NCI-H187 (cell line): ENCODE results near the gene OVCH2.
"Not testable (repeated sequence)": the region's sequence is repeated elsewhere in the genome, so short reads cannot be mapped to it uniquely, and the experiment has no call there.

Source experiments
- DNase-seq, 2 experiments: peaks; one replicate each; lab custom pipeline; 2025; lab: John Stamatoyannopoulos, UW

The OVCH2 gene

DNA sequence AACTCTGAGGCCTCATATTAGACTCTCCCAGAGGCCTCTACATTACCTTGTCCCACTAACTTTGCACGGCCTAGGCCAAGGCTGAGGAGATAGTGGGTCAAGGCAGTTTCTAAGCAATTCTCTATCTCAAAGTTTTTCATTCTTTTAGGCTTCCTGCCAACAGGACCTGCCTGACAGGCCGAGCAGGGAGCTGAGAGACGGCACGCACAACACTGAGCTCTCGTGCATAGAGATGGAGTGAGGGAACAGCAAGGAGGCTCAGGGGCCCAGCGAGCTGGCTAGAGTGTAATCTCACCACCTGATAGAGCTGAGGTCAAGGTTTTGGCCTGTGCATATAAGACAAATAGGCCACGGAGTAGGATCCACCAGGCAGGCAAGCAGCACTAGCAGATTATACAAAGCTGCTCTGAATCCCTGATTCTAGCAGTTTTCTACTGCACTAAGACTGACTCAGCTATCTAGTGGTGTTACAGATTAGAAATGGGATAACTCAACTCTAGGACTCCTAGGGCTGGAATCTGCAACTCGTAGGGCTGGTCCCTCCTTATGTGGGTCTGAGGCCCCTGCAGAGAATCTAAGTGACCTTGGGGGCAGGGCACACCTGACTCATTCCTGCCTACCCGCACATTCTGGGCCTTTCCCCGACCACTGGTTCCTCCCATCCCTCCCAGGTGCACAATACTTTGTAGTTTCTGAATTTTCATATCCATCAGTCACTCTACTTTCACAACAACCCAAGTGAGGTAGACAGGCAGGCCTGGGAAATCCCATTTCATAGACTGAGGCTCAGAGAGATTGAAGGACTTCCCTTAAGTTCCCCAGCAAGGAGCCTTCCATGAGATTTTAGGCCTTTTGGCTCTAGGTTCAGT, 34.7 kb downstream of the OVCH2 start:
- DNase-seq = no peak

DNA sequence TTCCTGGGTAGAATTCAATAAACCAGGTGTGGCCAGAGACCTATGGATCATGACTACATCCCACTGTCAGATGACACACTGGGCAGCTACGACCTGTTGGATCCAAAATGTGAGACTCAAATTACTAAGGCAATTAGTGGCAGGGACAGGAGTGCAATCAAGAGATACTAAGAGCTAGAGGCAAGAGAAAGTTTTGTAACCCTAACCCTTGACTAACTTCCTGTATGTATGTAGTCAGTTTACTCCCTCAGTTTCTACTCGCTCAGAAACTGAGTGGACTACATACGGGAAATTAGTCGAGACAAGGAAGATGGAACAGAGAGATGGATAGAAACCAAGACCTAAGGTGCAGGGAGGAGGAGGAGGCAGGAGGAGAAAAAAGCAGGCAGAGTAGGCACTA, 35.6 kb downstream of the OVCH2 start:
- DNase-seq = no peak

DNA sequence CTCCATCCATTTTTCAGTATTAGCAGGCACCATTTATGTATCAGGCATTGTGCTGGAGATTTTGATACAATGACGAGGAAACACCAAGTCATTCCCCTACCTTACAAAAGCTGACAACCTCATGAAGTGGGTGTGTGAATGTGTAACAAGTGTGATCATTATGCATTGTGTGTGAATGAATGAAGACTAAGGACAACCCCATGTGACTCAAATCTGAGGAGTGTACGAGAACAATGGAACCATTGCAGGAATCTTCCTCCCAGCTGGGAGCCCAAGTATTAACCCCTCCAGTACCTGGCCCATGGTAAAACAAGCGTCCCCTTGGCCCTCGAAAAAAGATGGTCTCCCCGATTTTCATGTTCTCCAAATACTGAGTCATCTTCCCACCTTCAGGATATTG, 37.4 kb downstream of the OVCH2 start:
- no peak for DNase-seq

DNA sequence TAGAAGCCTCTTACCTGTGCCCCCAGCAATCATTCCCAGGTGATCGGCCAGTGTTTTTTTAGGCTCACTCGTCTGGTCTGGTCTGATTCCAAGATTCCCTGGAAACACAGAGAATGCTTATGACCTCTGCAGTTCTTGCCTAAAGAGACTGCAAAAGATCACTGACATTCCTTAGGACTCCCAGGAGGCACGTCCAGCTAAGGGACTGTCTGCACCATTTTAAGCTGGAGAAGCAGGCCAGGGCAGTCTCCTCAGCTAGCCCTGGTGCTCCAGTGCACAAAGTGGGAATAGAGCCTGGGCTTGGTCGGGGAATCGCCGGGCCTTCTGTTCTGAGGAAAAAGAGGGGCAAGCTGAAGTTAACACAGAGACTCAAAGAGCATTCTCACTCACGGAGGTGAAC, 37.8 kb downstream of the OVCH2 start:
- DNase-seq = no peak

DNA sequence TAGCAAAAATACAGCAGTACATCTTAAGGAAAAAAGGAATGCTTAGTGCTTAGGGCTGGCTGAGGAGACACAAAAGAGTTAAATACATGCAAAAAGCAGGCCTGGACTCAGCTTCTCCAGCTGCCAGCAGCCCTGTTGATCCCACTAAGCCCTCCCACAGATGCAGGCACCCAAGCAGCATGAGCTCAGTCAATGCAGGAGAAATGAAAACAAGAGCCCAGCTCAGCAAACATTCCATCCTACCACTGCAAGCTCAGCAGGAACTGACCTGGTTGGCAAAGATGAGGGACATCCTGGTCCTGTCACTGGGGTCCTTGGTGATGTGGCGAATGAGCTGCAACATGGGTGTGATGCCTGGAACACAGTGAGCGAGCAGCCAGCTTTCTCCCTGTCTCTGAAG, 38.8 kb downstream of the OVCH2 start:
- no peak for DNase-seq

DNA sequence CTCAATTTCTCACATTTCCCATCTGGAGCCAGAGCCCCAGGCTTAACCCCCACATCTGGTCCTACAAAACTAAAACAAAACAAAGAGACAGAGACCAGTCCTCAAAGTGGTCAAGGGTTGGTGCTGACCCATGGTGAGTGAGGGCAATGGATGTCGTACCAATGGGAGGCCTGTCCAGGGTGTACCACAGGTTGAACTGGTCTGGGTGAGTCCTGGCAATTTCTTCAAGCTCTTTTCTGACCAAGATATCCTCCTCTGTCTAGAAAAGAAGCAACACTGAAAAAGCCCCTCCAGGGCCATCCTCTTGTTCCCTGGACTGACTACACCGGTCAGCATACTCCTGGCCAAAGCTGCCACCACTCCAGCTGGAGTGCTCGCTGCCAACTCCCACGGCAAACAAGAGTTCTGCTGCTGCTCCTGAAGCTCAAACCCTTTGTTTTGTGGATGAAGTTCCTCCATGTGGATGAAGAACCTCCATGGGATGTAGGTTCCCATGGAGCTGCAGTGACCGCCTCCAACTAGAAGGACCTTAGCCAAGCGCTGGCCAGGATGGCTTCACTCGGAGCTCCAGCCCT, 39.9 kb downstream of the OVCH2 start:
- no peak for DNase-seq

DNA sequence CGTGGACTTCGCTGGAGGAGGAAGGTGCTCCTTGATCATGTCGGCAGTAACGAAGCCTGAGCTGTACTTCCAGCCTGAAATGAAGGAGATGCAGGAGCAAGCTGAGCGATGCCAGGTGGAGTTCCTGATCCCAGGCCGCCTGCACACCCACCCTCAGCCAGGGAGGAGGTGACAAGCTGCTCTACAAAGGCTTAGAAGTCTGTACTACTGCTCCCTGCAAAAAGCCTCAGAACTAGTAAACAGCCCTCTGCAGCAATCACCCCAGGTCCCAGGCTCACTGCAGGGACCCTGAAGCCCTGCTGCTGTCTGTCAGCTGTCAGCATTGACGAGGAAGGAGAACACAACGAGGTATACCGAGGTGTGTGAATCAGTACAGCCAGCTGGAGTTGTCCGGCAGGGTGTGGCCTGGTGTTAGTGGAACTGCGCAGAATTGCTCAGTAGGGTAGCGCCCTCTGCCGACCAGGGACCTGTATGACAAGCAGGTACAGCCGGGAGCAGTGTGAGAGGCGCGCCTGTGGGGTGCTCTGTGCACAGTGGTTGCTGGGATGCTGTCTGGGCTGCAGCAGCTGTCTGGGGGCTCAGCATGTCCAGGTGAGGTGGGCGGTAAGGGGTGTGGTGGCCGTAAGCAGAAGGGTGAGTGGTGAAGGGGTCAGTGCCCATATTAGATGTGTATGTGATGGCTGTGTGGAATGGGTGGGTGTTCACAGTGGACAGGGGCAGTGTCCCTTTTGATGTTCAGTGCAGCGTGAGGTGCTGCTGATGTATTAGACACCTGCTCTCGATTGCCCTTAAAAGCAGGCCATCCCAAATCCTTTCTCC, 40.6 kb downstream of the OVCH2 start:
- DNase-seq = peak; percentile 29 to 75

DNA sequence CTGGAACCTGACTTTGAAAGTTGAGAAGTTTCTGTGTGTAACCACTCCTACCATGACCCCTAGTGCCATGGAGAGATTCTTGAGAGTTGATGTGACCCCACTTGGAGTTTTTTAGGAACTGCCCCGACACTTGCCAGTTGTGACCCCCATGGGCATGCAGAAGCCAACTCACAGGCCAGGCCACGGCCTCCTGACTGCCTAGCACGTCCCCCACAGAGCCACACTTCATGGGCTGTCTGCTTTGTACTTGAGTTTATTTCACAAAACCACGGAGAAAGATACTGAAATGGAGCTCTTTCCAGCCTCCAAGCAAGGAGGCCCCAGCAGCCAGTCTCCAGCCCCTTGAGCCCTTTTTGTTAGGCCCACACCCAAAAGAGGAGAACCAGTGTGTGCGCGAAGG, 41.4 kb downstream of the OVCH2 start:
- no peak for DNase-seq

DNA sequence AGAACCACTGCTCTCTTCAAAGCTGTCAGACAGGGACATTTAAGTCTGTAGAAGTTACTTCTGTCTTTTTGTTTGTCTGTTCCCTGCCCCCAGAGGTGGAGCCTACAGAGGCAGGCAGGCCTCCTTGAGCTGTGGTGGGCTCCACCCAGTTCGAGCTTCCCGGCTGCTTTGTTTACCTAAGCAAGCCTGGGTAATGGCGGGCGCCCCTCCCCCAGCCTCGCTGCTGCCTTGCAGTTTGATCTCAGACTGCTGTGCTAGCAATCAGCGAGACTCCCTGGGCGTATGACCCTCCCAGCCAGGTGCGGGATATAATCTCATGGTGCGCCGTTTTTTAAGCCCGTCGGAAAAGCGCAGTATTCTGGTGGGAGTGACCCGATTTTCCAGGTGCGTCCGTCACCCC, 42.7 kb downstream of the OVCH2 start:
- DNase-seq = not testable (repeated sequence)

DNA sequence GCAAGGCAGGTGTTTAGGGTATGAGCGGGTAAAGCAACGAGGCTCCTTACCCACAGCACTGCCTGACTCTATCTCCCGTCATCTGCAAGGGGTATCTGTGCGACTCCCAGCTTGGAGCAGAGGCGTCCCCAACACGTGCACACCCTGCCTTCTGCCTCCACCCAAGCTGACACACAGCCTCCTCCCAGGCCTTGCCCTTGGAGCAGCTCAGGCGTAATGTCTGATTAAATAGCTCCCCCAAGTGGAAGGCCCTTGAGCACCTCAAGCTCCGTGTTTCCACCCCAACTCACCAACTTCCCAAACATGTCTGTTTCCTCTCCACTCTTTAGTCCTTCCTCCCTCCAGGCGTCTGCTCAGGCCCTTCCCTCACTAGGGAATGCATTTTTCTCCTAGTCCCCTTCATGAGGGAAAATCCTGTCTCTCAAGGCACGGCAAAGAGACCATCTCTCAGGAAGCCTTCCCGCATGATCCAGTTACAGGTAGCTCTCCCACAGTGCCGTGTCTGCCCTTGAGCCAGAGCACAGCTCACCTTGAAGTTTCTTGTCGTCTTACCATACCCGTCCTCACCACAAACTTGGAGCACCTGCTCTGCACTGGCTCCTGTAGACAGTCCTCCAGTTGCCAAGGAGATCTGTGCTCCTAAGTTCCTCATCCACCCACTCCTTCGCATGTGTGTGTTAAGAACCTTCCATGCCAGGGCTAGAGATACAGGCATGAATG, 48.8 kb downstream of the OVCH2 start:
- DNase-seq = peak in 1 of 2 experiments; percentile 31

DNA sequence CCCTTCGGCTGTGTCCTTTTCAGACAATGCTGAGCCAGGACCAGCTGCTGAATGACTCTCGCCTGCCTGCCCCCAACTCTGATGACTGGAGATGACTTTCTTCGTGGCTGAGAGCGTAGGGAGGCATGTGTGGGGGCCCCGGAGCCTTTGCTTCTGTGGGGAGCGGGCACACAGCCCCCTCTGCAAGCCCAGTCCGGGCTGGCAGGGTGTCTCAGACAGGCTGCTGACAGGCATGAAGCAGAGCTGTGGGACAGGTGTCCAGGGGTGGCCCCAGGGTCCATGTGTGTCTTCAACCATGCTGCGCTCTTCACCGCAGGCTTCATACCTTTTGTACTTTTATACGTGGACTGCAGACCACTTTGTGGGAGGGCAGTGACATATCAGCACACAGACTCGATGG, 49.6 kb downstream of the OVCH2 start:
- DNase-seq = no peak

DNA sequence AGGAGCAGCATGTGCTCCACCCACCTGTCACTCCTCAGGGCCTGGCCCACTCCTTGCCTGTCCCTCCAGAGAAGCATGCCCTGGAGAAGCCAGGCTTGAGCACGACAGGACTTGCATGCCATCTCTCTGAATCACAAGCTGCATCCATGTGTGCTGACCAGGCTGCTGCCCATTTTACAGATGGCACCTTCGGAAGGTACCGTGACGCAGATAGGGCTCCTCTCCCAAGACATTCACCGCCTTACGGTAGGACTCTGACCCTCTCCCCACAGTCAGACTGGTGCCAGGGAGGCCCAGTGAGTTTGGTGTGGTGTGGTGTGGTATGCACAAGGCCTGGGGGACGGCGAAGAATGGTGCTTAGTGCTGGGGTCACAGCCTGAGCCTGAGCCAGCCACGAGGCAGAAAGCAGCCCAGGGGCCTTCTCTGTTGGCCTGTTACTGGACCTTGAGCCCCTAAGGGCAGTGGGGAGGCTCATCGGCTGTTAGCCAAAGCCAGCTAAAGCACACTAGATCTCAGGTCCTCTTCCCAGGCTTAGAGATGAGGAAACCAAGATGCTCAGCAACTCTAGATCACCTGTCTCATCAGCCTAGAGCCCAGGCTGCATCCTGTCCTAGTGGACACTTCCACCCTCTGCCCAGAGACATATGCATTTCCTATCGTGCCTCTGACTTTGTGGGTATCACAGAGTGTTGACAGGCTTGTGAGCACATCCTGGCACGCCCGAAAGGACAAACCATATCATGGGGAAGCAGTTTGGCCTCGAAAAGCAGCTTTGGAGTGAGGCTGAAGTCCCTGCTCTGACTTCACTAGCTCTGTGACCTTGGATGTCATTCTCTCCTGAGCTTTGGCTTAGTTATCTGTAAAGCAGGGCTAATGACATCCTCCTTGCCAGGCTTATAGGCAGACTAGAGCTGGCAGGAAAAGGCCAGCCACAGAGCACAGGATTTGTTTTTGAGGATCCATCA, 50.7 kb downstream of the OVCH2 start:
- DNase-seq = no peak

DNA sequence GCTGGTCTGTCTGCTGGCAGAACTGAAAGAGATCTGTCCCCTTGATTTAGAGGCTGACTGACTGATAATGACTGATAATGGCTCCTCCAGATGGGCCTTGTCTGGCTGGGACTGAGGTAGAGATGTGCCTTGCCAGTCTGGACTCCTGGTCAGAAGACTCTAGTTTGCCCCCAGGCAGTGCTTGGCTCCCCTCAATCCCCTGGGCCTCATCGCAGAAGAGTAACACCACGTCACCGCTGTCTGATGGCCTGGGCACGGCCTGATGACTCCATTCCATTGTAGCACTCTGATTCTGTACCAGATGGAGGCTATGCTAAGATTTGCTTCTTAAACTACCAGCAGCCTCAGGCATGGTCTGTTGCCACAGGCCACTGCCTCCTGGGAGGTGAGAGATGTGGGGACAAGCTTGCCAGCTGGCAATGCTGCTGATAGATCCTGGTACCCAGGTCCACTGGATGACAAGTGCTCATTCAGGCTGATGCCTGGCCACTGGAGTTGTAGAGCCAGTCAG, 52.0 kb downstream of the OVCH2 start:
- DNase-seq = no peak

DNA sequence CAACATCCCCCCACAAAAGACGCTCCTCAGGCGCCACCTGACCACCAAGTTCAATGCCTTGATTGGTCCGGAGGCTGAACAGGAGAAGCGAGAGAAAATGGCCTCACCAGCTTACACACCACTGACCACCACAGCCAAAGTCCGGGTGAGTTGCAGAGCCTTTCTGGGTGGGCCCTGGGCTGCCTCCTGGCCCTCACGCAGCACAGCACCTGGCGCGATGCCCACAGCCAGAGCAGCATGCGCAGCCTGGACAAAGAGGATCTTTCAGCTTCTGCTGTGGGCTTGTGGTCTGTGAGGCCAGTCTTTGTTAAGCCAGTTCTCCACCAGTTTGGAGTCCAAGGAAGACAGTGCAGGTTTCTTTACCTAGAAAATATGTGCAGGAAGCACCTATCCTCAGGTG, 54.6 kb downstream of the OVCH2 start:
- DNase-seq = no peak

DNA sequence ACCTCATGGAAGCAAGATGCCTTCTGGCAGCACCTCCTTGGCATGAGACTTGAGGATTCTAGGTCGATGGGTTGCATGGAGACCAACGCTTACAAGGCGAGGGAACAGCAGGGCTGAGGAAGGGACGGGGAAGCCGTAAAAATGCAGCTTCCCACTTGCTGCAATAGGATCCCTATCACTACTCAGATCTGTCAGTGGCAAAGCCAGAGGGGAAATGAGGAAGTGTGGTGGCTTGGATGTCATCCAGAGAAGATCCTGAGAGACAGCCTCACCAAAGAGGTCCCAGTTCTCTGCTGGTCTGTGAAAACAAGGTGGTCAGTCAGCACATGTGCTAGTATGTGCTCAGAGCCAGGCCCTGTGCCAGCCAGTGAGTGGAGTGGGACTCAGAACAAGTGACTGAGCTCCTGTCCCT, 55.1 kb downstream of the OVCH2 start:
- DNase-seq = no peak

DNA sequence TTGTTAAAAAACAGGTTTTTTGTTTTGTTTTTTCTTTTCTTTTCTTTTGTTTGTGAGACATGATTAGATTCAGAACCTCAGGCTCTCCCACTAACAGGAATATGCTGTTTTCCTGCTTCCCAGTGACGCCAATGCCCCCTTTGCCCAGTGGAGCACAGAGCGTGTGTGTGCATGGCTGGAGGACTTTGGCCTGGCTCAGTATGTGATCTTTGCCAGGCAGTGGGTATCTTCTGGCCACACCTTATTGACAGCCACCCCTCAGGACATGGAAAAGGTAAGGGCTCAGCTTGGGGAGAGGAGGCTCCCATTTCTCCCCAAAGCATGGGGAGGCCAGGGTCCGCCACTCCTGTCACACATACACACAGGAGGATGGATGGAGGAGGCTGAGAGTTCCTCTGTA, 58.0 kb downstream of the OVCH2 start:
- no peak for DNase-seq

DNA sequence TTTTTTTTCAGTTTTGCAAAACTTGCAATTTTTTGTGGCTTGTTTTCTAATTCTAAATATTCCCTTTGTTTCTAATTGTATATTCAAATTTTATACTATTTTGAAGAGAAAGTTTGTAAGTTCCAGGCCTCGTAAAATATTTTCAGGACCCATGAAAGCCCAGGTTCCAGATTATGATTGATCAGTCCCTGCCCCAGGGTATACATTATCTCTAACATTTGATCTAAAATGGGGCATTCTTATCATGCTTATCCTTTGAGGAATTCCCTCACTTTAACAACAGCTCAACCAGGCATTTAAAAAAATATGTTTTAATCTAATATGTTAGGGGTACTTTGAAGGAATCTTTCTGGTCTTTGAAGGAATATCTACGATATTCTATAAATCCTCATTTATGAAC, 59.4 kb downstream of the OVCH2 start:
- no peak for DNase-seq

DNA sequence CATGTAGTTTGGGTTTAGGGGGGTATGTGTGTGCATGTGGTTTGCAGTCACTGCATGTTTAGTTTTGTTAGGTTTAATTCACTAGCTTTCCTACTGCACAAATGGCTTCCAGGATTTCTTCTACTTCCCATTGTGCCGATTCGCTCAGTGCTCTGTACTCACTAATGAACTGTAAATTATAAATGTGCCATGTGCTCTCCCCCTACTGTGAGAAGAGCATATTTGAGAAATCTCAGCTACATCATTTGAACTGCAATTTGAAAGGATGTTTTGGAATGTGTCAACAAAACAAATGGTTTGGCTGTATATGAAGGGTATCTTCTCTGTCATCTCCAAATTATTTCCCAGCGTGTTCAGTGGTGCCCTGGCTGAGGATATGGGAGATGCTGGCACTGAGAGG, 61.1 kb downstream of the OVCH2 start:
- DNase-seq = no peak

DNA sequence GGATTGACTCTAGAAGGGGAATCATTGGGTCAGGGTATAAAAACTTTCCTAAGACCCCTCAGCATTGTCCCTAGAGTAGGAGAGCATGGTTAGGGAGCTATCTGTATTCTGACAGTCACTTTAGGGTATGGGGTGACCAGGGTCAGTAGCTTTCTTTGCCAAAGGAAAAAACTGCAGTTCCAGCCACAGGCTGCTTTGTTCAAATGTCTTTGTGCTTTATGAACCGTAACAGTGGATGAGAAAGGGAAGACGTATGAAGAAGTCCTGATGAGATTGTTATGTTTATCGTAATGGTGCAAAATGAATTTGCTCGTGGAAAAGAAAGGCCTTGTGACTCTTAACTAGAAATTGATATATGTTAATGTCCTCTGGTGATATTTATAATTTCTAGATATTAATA, 63.0 kb downstream of the OVCH2 start:
- DNase-seq = no peak

DNA sequence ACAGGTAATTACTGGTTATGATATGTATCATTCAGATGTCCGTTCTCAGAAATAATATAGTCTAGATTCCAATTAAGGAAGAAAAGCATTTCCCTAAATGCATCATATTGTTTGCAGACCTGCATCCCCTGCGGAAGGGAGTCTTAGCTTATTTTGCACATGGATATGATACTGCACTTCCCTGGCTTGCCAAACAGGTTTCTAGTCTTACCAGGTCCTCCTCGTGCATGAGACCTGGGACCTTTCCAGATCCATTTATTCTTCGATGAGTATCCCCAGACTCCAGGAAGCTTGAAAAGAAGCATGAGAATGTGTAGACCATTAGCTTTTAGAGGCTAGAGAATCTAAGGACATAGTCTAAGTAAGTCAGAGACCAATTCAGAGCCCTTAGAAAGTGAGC, 63.5 kb downstream of the OVCH2 start:
- no peak for DNase-seq

DNA sequence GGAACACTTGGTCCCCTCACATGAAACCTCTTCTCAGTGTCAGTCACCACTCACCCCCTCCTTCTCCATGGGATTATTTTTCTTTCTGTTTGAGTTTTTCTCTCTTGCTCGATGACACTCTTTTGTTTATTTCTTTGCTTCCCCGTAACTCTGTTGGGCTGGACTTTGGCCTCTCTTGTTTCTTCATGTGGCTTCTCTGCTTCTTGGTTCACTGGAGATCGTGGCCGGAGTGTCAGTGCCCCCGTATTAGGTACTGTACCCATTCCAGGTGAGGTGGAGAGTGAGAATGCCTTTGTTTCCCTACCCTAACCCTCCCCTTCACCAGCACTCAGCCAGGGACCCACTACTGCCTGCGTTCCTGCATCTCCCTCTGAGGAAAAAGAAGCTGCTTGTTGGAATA, 65.5 kb downstream of the OVCH2 start:
- no peak for DNase-seq
